Measurements from ENCODE around the gene FRMD4B.

DNA sequence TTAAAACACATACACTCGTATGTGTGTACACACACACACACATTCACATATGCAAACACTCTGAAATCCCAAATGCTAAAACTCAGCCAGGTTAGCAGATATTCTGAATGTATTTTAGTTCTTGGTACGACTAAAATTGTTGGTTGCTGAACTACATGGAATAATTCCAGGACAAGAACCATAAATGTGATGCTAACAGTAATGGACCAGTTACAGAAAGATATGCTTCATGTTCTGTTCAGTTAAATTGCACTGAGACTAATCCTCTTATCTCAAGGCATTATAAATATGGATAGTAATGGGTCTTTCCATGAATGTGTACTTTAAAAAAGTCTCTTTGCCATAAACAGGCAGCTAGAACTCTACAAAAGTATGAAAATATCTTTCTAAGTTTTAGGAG, 113.3 kb downstream of the FRMD4B start:
- TF ChIP-seq CTCF (IDR thresholded peaks at IDR 0.05) (no peak), EZH2phosphoT487 (IDR thresholded peaks at IDR 0.05) (no peak), EZH2 (IDR thresholded peaks at IDR 0.05) (no peak)

Measured in neural progenitor cell (in vitro differentiated cells).